ENCODE results near the gene DYNLT1. TPM values are rescaled to one million over a fixed set of nuclear protein-coding genes. Genes with fewer than 3 reads are reported as not detected.
A peak's percentile ranks its signal among the peaks of the same experiment; 100 is the strongest.
"Not testable (repeated sequence)": the region's sequence is repeated elsewhere in the genome, so short reads cannot be mapped to it uniquely, and the experiment has no call there.

Gene DYNLT1
- total RNA-seq, 1 experiment from 2014 or later, result 105 TPM

- no peak overlapping the region for H2BK5ac ChIP-seq (ENCODE audit: insufficient read length, low read length)
- no peak for DNase-seq
- H3K9me3 ChIP-seq (ENCODE audit: control insufficient read depth, low read depth, low read length), result no peaks in the 10 kb centered on the region
- no peaks in the 10 kb centered on the region for H3K79me2 ChIP-seq (ENCODE audit: insufficient read depth, low read length)
- H2BK20ac ChIP-seq (ENCODE audit: low read depth, low read length, poor library complexity, severe bottlenecking), result no peak overlapping the region
- no peak overlapping the region for H3K4me2 ChIP-seq (ENCODE audit: insufficient read depth, insufficient read length, low read length)
- H2BK15ac ChIP-seq (ENCODE audit: low read depth, low read length), result no peak overlapping the region
- no peak overlapping the region for H2AFZ ChIP-seq (ENCODE audit: low read length)
- no peak overlapping the region for H3K27ac ChIP-seq (ENCODE audit: insufficient read length, low read depth, low read length)
- no peak overlapping the region for H3K4ac ChIP-seq (ENCODE audit: low read depth, low read length)
- H4K20me1 ChIP-seq (ENCODE audit: control insufficient read depth, insufficient read depth, insufficient read length), result peaks cover 2% of the 10 kb centered on the region
- H2BK12ac ChIP-seq (ENCODE audit: insufficient read length, low read depth, low read length), result no peak overlapping the region
- WGBS (ENCODE audit: extremely low coverage, insufficient read length, low lambda C conversion rate), result no CpG with 5 or more reads among the region's 15 CpGs
- no peaks in the 10 kb centered on the region for H3K36me3 Mint-ChIP-seq (ENCODE audit: insufficient read depth in 1 of 3, low read depth in 3 of 3)
- H3K4me3 Mint-ChIP-seq, result no peak overlapping the region
- H4K8ac ChIP-seq (replicated peaks; ENCODE audit: insufficient read length, low read depth, low read length), result no peak overlapping the region
- no peak overlapping the region for H4K91ac ChIP-seq (ENCODE audit: insufficient read length, low read depth, low read length)
- H3K79me1 ChIP-seq (ENCODE audit: insufficient read depth, low read depth, low read length, poor library complexity, severe bottlenecking), result no peaks in the 10 kb centered on the region
- H3K27ac Mint-ChIP-seq, result no peak overlapping the region
- H3K18ac ChIP-seq (ENCODE audit: insufficient read length, low read depth, low read length), result no peak overlapping the region
- no peaks in the 10 kb centered on the region for H3K4me1 ChIP-seq (ENCODE audit: insufficient read depth, low read length)
- H3K4me1 Mint-ChIP-seq, result peaks cover 18 to 28% of the 10 kb centered on the region in 2 experiments
- no peak overlapping the region for H3T11ph ChIP-seq (ENCODE audit: low read length)
- H3K14ac ChIP-seq (ENCODE audit: insufficient read depth, low read length), result no peak overlapping the region
- H4K5ac ChIP-seq (ENCODE audit: insufficient read length, low read depth, low read length), result no peak overlapping the region
- H2BK120ac ChIP-seq (ENCODE audit: low read depth, low read length, poor library complexity, severe bottlenecking), result no peak overlapping the region
- peaks cover 5% of the 10 kb centered on the region for H3K27me3 Mint-ChIP-seq (ENCODE audit: low read depth)
- H3K9ac ChIP-seq (ENCODE audit: extremely low read depth, insufficient read length, low read length), result no peak overlapping the region
- H3K9me3 Mint-ChIP-seq, result no peaks in the 10 kb centered on the region
- no peak overlapping the region for H3K56ac ChIP-seq (ENCODE audit: insufficient read length, low read depth, low read length)
- no peaks in the 10 kb centered on the region for H3K27me3 ChIP-seq (ENCODE audit: insufficient read depth, low read length)
- H2AK5ac ChIP-seq (ENCODE audit: insufficient read length, low read length), result no peak overlapping the region
- H3K23ac ChIP-seq (ENCODE audit: insufficient read length, low read depth, low read length), result no peak overlapping the region
- TF ChIP-seq CTCF (conservative IDR thresholded peaks at IDR 0.05), result no peak
- H3K23me2 ChIP-seq (ENCODE audit: insufficient read length, low read depth, low read length, poor library complexity, severe bottlenecking), result no peaks in the 10 kb centered on the region
Observed at GRCh38 chr6:158653577-158654354, 9.2 kb upstream of the DYNLT1 start.

- WGBS (ENCODE audit: extremely low coverage, insufficient read length, low lambda C conversion rate), result no CpG with 5 or more reads among the region's 17 CpGs
- not testable (repeated sequence) for H2BK12ac ChIP-seq (ENCODE audit: insufficient read length, low read depth, low read length); H3K79me2 ChIP-seq (ENCODE audit: insufficient read depth, low read length); H2BK5ac ChIP-seq (ENCODE audit: insufficient read length, low read length); H3K14ac ChIP-seq (ENCODE audit: insufficient read depth, low read length); H3K9me3 Mint-ChIP-seq; H3K23ac ChIP-seq (ENCODE audit: insufficient read length, low read depth, low read length); H3K79me1 ChIP-seq (ENCODE audit: insufficient read depth, low read depth, low read length, poor library complexity, severe bottlenecking); H3K9ac ChIP-seq (ENCODE audit: extremely low read depth, insufficient read length, low read length); H2AK5ac ChIP-seq (ENCODE audit: insufficient read length, low read length); DNase-seq; H3K9me3 ChIP-seq (ENCODE audit: control insufficient read depth, low read depth, low read length); H3K18ac ChIP-seq (ENCODE audit: insufficient read length, low read depth, low read length); H3T11ph ChIP-seq (ENCODE audit: low read length); H3K4me3 Mint-ChIP-seq; H3K23me2 ChIP-seq (ENCODE audit: insufficient read length, low read depth, low read length, poor library complexity, severe bottlenecking); H4K8ac ChIP-seq (replicated peaks; ENCODE audit: insufficient read length, low read depth, low read length); H2BK120ac ChIP-seq (ENCODE audit: low read depth, low read length, poor library complexity, severe bottlenecking); H3K56ac ChIP-seq (ENCODE audit: insufficient read length, low read depth, low read length); H3K4me2 ChIP-seq (ENCODE audit: insufficient read depth, insufficient read length, low read length); H3K27ac ChIP-seq (ENCODE audit: insufficient read length, low read depth, low read length); H2BK20ac ChIP-seq (ENCODE audit: low read depth, low read length, poor library complexity, severe bottlenecking); H4K91ac ChIP-seq (ENCODE audit: insufficient read length, low read depth, low read length); H3K4me1 ChIP-seq (ENCODE audit: insufficient read depth, low read length); H2AFZ ChIP-seq (ENCODE audit: low read length); H3K36me3 Mint-ChIP-seq (ENCODE audit: insufficient read depth in 1 of 3, low read depth in 3 of 3); H3K4ac ChIP-seq (ENCODE audit: low read depth, low read length); H3K27me3 ChIP-seq (ENCODE audit: insufficient read depth, low read length); H4K20me1 ChIP-seq (ENCODE audit: control insufficient read depth, insufficient read depth, insufficient read length); H3K27me3 Mint-ChIP-seq (ENCODE audit: low read depth); H4K5ac ChIP-seq (ENCODE audit: insufficient read length, low read depth, low read length); H2BK15ac ChIP-seq (ENCODE audit: low read depth, low read length)
- peak overlapping the region in 1 of 3 experiments; percentile 80; a peak in 2 of 7 replicates for H3K27ac Mint-ChIP-seq
- H3K4me1 Mint-ChIP-seq, result peaks cover 18 to 28% of the 10 kb centered on the region in 2 experiments
Observed at GRCh38 chr6:158651981-158652737, 7.6 kb upstream of the DYNLT1 start.
